A549 treated with Mapracorat at 1 μM for 4 hours (cell line): Measurements from ENCODE around the gene NRBP1. TPM values are rescaled to one million over a fixed set of nuclear protein-coding genes. Genes with fewer than 3 reads are reported as not detected.

Experiments
- total RNA-seq: library from RNA; stranded (reverse); fragments of 200-300 nt; extraction: Qiagen RNA extraction; gene quantifications from 5 replicates; pipeline ENCODE4 v1.2.3, GENCODE V29; 2022

NRBP1 gene
- 123 to 138 TPM (median 130 TPM) in 5 replicates for total RNA-seq

GRCh38 chr2:27428213-27428977, at the start of gene NRBP1:
NRBP1 (plus strand) TSS chr2:27428631; CDS start chr2:27433274, 4,643 bp downstream.

GRCh38 chr2:27380626-27381545, 47.5 kb upstream of the NRBP1 start, which contains the start of gene ZNF513:
ZNF513 (minus strand) TSS chr2:27380734; CDS start chr2:27380526, 208 bp downstream.

DNA sequence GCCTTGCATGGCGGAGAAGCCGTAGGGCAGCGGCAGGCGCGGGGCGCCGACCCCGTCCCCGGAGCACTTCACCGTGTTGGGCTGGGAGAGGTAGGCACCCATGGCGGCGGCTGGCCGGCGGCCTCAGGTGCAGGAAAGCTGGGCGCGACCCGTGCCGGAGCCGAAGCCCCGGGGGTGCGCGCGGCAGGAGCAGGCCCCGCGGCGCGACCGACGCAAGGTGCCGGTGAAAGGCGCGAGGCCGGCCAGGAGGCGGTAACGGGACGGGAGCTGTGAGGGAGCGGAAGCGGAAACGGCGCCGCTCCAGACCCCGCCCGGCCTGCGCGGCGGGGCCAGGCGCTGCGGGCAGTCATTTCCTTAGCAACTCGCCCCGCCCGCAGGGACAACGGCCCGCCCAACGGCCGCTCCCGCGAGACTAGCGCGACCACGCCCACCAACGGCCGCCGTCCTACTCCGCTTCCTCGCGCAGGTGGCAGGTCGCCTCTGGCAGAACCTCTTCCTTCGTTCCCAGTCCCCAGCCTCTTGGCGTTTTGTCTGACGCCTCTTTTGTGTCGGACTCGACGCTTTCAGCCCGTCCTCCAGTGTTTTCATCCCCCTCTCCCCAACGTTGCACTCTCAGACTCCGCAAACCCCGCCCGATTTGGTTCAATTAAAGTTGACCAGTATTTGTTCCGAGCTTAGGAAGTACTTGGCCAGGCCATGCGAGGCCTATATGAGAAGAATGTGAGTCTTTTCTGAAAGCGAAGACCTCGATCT, 18.9 kb upstream of the NRBP1 start, which contains the start of gene PPM1G:
Gene PPM1G (minus strand): TSS at position 271 of the 753 bp plus-strand sequence. CDS start 169 bp downstream, at position 102.

DNA sequence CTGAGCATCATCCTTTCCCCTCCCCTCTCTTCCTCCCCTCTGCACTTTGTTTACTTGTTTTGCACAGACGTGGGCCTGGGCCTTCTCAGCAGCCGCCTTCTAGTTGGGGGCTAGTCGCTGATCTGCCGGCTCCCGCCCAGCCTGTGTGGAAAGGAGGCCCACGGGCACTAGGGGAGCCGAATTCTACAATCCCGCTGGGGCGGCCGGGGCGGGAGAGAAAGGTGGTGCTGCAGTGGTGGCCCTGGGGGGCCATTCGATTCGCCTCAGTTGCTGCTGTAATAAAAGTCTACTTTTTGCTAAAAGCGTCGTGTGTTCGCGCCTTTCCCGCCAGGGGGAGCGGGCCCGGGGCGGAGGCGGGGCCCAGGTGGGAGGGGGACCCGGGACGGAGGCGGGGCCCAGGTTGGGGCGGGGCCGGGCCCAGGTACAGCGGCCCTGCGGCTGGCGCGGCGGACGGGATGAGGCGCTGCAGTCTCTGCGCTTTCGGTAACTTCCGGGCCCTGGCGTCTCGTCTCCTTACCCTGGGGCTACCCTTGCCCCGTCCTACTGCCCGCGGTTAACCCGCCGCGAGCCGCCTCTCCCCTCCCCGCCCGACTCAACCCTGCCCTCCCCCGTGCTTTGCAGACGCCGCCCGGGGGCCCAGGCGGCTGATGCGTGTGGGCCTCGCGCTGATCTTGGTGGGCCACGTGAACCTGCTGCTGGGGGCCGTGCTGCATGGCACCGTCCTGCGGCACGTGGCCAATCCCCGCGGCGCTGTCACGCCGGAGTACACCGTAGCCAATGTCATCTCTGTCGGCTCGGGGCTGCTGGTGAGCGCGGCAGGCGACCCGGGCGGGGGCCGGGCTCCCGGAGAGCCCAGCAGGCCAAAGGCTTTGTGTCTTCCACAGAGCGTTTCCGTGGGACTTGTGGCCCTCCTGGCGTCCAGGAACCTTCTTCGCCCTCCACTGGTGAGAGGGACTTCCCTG, 13.8 kb downstream of the NRBP1 start, which contains the start of gene KRTCAP3:
Gene KRTCAP3 (plus strand): TSS at position 424 of the 962 bp plus-strand sequence. CDS start 32 bp downstream, at position 456.

DNA sequence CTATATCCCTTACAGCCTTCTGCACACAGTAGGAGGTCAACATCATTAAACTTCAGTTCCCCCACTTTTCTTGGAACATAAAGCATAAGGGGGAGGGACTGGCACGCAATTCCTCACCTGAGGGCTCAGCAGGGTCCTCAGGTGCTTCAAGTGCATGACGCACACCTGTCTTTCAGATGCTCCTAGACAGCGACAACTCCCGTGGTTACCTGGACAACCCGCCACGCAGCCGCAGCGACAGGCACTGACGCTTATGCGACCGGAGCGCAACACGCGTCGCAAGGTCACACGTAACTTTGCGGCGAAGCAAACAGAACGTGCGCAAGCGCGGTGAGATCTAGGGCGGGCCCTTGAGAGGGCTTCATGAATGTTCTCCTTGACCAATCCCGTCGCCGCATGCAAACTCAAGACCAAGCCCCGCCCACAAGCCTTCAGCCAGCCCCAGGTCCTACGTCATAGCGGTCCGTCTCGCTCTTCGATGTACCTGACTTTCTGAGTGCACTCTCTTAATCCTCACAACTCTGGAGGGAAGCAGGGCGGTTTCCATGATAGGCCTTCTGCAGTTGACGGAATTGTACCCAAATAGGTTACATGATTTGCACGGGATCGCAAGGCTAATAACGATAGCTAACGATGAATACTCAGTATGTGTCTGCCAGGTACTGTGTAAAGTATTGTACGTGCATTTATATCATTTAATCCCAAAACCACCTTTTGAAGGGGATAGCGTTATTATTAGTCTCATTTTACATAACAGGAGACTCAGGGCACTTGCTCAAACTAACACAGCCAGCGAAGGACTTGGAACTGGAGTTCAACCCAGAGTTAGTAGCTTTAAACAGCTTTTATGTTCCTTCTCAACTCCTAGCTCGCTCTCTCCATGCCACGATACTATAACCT, 61.3 kb downstream of the NRBP1 start, which contains the start of gene IFT172:
Gene IFT172 (minus strand): TSS at position 246 of the 900 bp plus-strand sequence. CDS start 90 bp downstream, at position 156.

Other genes starting within 250 kb of the NRBP1 start
- 206 to 230 TPM (median 222 TPM) in 5 replicates for gene ATRAID, start 216.6 kb upstream of the NRBP1 start, total RNA-seq
- gene SLC5A6, start 216.4 kb upstream of the NRBP1 start, total RNA-seq = 61.6 to 71.0 TPM (median 63.7 TPM) in 5 replicates
- gene CAD, start 211.3 kb upstream of the NRBP1 start, total RNA-seq = 51.1 to 65.2 TPM (median 61.1 TPM) in 5 replicates
- gene SLC30A3, start 165.6 kb upstream of the NRBP1 start, total RNA-seq = 2.1 to 4.0 TPM (median 3.3 TPM) in 5 replicates
- not detected in 5 replicates for gene DNAJC5G, start 153.2 kb upstream of the NRBP1 start, total RNA-seq
- gene TRIM54, start 146.2 kb upstream of the NRBP1 start, total RNA-seq = 0.70 to 1.3 TPM (median 0.91 TPM) in 5 replicates
- 0.30 to 2.8 TPM (median 1.4 TPM) in 5 replicates for gene UCN, start 120.2 kb upstream of the NRBP1 start, total RNA-seq
- 76.5 to 95.8 TPM (median 85.5 TPM) in 5 replicates for gene MPV17, start 105.5 kb upstream of the NRBP1 start, total RNA-seq
- 55.1 to 62.9 TPM (median 59.6 TPM) in 5 replicates for gene GTF3C2, start 71.9 kb upstream of the NRBP1 start, total RNA-seq
- 53.2 to 61.0 TPM (median 54.0 TPM) in 5 replicates for gene EIF2B4, start 58.3 kb upstream of the NRBP1 start, total RNA-seq
- gene SNX17, start 58.0 kb upstream of the NRBP1 start, total RNA-seq = 134 to 145 TPM (median 142 TPM) in 5 replicates
- gene ZNF513, start 47.9 kb upstream of the NRBP1 start, total RNA-seq = 9.7 to 14.7 TPM (median 13.5 TPM) in 5 replicates
- gene PPM1G, start 19.0 kb upstream of the NRBP1 start, total RNA-seq = 153 to 166 TPM (median 156 TPM) in 5 replicates
- 0.22 to 0.70 TPM (median 0.42 TPM) in 4 of 5 replicates, not detected in the other for gene KRTCAP3, start 13.8 kb downstream of the NRBP1 start, total RNA-seq
- gene IFT172, start 61.1 kb downstream of the NRBP1 start, total RNA-seq = 6.6 to 9.6 TPM (median 7.2 TPM) in 5 replicates
- 3.5 to 5.3 TPM (median 3.8 TPM) in 5 replicates for gene FNDC4, start 66.6 kb downstream of the NRBP1 start, total RNA-seq
- gene GCKR, start 68.2 kb downstream of the NRBP1 start, total RNA-seq = 0.12 to 0.36 TPM (median 0.32 TPM) in 3 of 5 replicates, not detected in the others
- 14.5 to 18.6 TPM (median 16.5 TPM) in 5 replicates for gene ZNF512, start 154.4 kb downstream of the NRBP1 start, total RNA-seq
- 3.4 to 4.3 TPM (median 3.8 TPM) in 5 replicates for gene CCDC121, start 200.4 kb downstream of the NRBP1 start, total RNA-seq
- gene GPN1, start 200.4 kb downstream of the NRBP1 start, total RNA-seq = 56.4 to 64.7 TPM (median 57.2 TPM) in 5 replicates
- gene SUPT7L, start 235.0 kb downstream of the NRBP1 start, total RNA-seq = 27.1 to 32.9 TPM (median 31.2 TPM) in 5 replicates
- 27.0 to 35.2 TPM (median 29.7 TPM) in 5 replicates for gene SLC4A1AP, start 235.3 kb downstream of the NRBP1 start, total RNA-seq